Non-pigmented ciliary epithelial cell (primary cell): ENCODE data around the gene OR10A5.
"Not testable (repeated sequence)": the region's sequence is repeated elsewhere in the genome, so short reads cannot be mapped to it uniquely, and the experiment has no call there.

Source experiments
- DNase-seq: peaks from one replicate; pipeline ENCODE4 v3.0.0-alpha.2; 2010; ENCODE audit warnings: low read depth

OR10A5 gene

DNA sequence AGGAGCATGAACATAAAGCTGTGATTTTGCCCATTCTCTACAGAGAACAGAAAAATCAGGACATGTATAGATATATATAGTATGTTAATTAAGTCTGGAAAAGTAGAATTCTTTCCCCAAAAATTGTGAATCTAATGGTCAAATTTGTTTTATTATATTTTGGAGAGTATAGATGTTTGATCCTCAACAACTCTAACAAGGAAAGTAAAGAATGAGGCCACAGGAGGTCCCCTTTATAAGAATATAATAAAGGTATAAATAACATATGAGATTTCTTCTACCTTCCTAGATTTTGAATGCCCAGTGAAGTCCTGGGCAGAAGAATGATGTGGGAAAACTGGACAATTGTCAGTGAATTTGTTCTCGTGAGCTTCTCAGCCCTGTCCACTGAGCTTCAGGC, 30.8 kb downstream of the OR10A5 start, which contains the start of gene OR10A4:
Gene OR10A4, plus strand, starts transcription at position 301 of the 400 bp plus-strand sequence. Its CDS starts 23 bp downstream, at position 324.
- DNase-seq: no peak

DNA sequence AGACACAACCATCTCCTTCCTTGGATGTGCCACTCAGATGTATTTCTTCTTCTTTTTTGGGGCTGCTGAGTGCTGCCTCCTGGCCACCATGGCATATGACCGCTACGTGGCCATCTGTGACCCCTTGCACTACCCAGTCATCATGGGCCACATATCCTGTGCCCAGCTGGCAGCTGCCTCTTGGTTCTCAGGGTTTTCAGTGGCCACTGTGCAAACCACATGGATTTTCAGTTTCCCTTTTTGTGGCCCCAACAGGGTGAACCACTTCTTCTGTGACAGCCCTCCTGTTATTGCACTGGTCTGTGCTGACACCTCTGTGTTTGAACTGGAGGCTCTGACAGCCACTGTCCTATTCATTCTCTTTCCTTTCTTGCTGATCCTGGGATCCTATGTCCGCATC, 31.4 kb downstream of the OR10A5 start:
- DNase-seq: no peak

DNA sequence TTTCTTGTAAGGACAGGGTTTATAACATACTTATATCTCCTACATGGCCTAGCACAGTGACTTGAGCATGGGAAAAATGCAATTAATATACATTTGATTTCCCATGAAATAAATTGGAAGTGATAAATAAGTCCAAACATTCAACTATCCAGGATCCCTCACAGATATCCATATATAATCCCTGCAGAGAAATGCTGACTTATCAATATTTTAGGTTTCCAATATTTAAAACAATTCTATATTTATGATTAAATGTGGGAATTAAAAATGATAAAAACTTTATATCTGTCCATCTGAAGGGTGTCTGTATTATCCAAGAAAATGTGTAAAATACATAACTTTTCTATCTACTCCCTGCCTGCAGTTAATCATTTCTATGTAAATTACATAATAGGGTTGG, 37.3 kb downstream of the OR10A5 start:
- no peak for DNase-seq

DNA sequence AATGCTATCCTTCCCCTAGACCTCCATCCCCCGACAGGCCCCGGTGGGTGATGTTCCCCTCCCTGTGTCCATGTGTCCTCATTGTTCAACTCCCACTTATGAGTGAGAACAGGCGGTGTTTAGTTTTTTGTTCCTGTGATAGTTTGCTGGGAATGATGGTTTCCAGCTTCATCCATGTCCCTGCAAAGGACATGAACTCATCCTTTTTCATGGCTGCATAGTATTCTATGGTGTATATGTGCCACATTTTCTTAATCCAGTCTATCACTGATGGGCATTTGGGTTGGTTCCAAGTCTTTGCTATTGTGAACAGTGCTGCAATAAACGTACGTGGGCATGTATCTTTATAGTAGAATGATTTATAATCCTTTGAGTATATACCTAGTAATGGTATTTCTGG, 42.2 kb downstream of the OR10A5 start:
- not testable (repeated sequence) for DNase-seq

DNA sequence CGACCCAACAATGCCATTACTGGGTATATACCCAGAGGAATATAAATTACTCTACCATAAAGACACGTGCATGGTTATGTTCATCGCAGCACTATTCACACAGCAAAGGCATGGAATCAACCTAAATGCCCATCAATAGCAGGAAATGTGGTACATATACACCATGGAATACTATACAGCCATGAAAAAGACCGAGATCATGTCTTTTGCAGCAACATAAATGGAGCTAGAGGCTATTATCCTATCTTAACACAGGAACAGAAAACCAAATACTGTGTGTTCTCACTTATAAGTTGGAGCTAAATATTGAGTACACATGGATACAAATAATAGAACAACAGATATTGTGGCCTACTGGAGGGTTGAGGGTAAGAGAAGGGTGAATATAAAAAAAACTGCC, 43.3 kb downstream of the OR10A5 start:
- no peak for DNase-seq

DNA sequence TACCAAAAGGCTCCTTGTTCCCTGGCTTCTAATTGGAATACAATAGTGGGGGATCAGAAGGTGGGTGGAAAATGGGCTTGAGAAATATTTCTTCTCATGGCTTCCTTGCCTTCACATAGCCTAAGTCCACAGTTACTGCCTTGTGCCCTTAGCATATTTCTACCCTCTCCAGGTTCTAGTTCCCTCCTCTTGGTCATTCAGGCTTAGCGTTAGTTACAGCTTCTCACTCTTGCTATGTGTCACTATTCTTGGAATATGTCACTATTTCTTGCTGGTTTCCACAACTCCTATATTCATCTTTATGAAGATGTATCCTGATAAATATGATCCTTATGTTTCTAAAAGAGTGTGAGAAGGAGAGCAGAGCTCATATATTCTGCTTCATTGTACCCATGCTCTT, 44.4 kb downstream of the OR10A5 start:
- DNase-seq: no peak

DNA sequence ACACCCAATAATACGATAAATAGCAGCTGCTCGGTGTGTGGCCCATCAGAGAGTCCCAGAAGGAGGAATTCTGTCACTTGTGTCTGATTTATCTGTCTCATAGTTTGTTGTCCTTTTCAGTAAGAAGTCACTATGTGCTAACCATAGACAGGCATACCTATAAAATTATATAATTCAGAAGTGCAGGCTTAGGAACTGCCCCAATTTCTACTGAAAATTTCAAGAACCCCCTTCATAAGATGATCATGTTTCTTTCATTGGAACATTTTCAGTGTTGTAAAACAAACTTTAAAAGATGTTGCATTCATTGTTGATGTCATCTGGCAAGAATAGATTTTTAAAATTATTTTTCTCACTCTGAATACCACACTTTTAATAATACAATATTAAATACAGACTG, 46.9 kb downstream of the OR10A5 start, which contains the start of gene OR2D2:
Gene OR2D2, minus strand, starts transcription at position 101 of the 400 bp plus-strand sequence. Its CDS starts 0 bp downstream, at position 101.
- DNase-seq: no peak

DNA sequence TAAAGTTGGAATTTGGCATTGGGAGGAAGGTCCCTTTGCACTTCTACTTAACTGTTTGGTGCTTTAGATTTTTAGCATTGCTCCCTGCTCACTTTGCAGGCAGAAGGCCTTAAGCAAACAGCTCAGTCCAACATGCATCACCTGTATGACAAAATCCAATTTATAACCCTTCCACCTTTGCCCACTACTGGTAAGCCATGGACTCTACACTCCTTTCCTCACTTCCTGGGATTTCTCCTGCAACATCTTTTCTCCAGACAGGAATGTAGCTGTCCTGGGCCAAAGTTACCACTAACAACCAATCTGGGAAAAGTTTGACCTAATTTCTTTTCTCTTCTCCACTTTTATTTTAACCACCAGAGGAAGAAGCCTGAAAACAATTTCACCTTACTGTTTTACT, 48.6 kb downstream of the OR10A5 start:
- DNase-seq: no peak

DNA sequence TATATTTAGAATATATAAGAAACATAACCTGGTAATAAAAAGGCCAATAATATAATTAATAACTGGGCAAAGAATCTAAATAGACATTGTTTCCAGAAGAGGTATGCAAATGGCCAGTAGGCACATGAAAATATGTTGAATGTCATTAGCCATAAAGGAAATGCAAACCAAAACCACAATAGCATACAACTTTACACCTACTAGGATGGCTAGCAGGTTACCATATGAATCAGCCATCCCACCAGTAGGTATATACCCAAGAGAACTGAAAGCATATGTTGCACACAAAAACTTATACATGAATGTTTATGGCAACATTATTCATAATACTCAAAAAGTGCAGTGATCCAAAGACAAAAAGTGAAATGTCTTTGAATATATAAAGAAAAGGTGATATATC, 49.5 kb downstream of the OR10A5 start:
- DNase-seq: no peak
